ENCODE data around the gene CETN3. TPM values are rescaled to one million over a fixed set of nuclear protein-coding genes. Genes with fewer than 3 reads are reported as not detected.

CETN3 gene
- 3.4 and 7.3 TPM in 2 replicates for total RNA-seq

DNA sequence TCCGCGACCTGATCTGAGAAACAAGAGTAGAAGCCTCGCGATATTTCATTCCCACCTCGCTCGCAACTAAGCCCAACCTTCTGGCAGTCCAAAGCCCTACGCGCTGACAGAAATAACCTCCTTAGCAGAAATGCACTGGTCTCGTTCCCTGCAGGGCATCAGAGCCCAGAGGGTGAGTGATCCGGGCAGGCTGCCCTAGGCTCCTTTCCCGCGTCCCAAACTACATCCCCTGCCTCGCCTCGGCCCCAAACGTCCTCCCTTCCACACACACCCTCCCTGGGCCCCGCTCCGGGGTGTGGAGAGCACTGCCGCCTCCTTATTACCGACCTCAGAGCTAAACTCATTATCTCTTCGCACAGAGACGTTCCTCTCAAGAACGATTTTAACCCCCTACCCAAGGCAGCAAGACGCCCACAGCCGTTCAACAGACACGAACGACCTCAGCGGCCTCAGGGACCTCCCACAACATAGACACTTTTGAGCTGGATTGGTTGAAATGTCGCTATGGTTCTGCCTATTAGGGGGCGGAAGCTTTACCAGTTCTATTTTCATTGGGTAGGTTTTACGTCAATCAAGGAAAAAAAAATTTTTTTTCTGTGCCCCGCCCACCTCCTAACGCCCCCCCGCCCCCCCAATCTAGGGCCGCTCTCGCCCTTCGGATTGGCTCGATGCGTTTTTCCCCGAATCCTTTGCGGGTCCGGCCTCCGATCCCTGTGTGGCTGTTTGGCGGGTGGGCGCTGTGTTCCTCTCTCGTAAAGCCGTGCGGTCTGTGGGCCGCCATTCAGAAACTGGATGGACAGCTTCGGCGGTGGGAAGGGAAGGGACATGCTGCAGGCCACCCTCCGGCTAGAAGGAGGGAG is at the start of gene CETN3:
TSS of gene CETN3 (minus strand) at position 439 of the 860 bp plus-strand sequence. CDS start at position 344, 95 bp downstream.

Other genes with a start within 250 kb of the CETN3 start
- 4.9 and 5.9 TPM in 2 replicates for gene MBLAC2, start 65.0 kb upstream of the CETN3 start, total RNA-seq
- gene POLR3G, start 65.1 kb upstream of the CETN3 start, total RNA-seq: 2.3 and 3.1 TPM in 2 replicates
- 16.9 and 19.9 TPM in 2 replicates for gene LYSMD3, start 119.8 kb upstream of the CETN3 start, total RNA-seq
- gene ADGRV1, start 149.0 kb upstream of the CETN3 start, total RNA-seq: 0.11 and 0.17 TPM in 2 replicates

All from dermis lymphatic vessel endothelial cell (primary cell).